Panc1 (cell line): ENCODE data around the gene SMG6. TPM values are rescaled to one million over a fixed set of nuclear protein-coding genes. Genes with fewer than 3 reads are reported as not detected.

Experiments
- ATAC-seq: fragments of 200-7000 bp; cut with Tn5 transposase; 2 replicates; pipeline ENCODE4 v1.9.1; 2020; ENCODE audit warnings: mild to moderate bottlenecking, moderate library complexity
- BruUV-seq: library from RNA; stranded (reverse); fragments of 400-500 nt; replicated peaks from 2 replicates; lab custom pipeline; 2021; lab: Mats Ljungman, UMichigan
- CTCF ChIA-PET: fragments of 300-600 bp; sonication (Branson Sonifier 250); formaldehyde crosslinking; loops from one replicate; lab custom pipeline; 2022; ENCODE audit warnings: antibody characterized with exemption; lab: Charles Lee
- POLR2A ChIA-PET: fragments of 300-600 bp; sonication (Branson Sonifier 250); formaldehyde crosslinking; loops from one replicate; lab custom pipeline; 2022; ENCODE audit warnings: antibody characterized with exemption; lab: Charles Lee
- DNase-seq: peaks from one replicate; pipeline ENCODE4 v3.0.0-alpha.2; 2010; ENCODE audit warnings: low read depth, low spot score
- H3K27ac ChIP-seq: 2 replicates; pipeline ENCODE4 v1.5.1; 2011; ENCODE audit warnings: mild to moderate bottlenecking, low read length, inconsistent platforms
- H3K27me3 ChIP-seq: fragments of 200-500 bp; sonication (Bioruptor generic); 2 replicates; pipeline ENCODE4 v1.6.0; 2014; ENCODE audit warnings: low read length, inconsistent platforms; ENCODE audit not compliant: control insufficient read depth, insufficient read depth
- H3K36me3 ChIP-seq: fragments of 200-500 bp; sonication (Bioruptor generic); 2 replicates; pipeline ENCODE4 v1.5.1; 2014; ENCODE audit warnings: inconsistent platforms, mild to moderate bottlenecking, low read length, moderate library complexity; ENCODE audit not compliant: control insufficient read depth, insufficient read depth
- H3K4me1 ChIP-seq: 2 replicates; pipeline ENCODE4 v1.5.1; 2011; ENCODE audit warnings: inconsistent platforms, mild to moderate bottlenecking, low read length, moderate library complexity; ENCODE audit not compliant: control insufficient read depth, insufficient read depth
- H3K4me3 ChIP-seq, 2 experiments: 2 replicates each; pipeline ENCODE4 v1.5.1; 2011 to 2012; ENCODE audit warnings: low read depth in 2 of 2, low read length in 2 of 2, mild to moderate bottlenecking in 2 of 2, inconsistent platforms in 1 of 2, moderate library complexity in 1 of 2
- H3K9me3 ChIP-seq: fragments of 200-500 bp; sonication (Bioruptor generic); 2 replicates; pipeline ENCODE4 v1.5.1; 2014; ENCODE audit warnings: low read depth, mild to moderate bottlenecking, inconsistent platforms, low read length, moderate library complexity; ENCODE audit not compliant: control insufficient read depth, insufficient read depth
- CTCF ChIP-seq: fragments of 450-650 bp; IDR thresholded peaks from 2 replicates; pipeline ENCODE4 v1.5.1; 2017; ENCODE audit warnings: mild to moderate bottlenecking
- POLR2AphosphoS5 ChIP-seq: IDR thresholded peaks from 2 replicates; pipeline ENCODE4 v1.6.1; 2012; ENCODE audit warnings: mild to moderate bottlenecking, low read depth, low read length, moderate library complexity
- REST ChIP-seq, 2 experiments: IDR thresholded peaks; 2 replicates each; pipeline ENCODE4 v1.6.1; 2011 to 2012; ENCODE audit warnings: low read depth in 2 of 2, control low read depth in 1 of 2, low read length in 1 of 2, mild to moderate bottlenecking in 1 of 2, moderate library complexity in 1 of 2; ENCODE audit not compliant: insufficient read depth in 1 of 2
- SIN3A ChIP-seq: IDR thresholded peaks from 2 replicates; pipeline ENCODE4 v1.6.1; 2012; ENCODE audit warnings: low read depth, mild to moderate bottlenecking, low read length, moderate library complexity, borderline replicate concordance; ENCODE audit not compliant: insufficient read depth
- TCF7L2 ChIP-seq: IDR thresholded peaks from 2 replicates; pipeline ENCODE4 v1.6.1; 2011; ENCODE audit warnings: mild to moderate bottlenecking, low read depth, low read length, inconsistent platforms
- in situ Hi-C: cut with HindIII; loops from 2 replicates; pipeline ENCODE4 v1.10.0; 2016; ENCODE audit warnings: low sequenced_read_pairs, low pct_unique_long_range_greater_than_20kb
- intact Hi-C: fragments of 100-400 bp; cut with micrococcal nuclease; formaldehyde crosslinking; loops from one replicate; pipeline ENCODE4 v1.10.0; 2022; ENCODE audit not compliant: unreplicated experiment
- total RNA-seq: library from RNA; stranded (reverse); gene quantifications from one replicate; pipeline ENCODE4 v1.2.1, GENCODE V29; 2021; ENCODE audit not compliant: unreplicated experiment

SMG6 gene
- total RNA-seq, 1 experiment from 2014 or later, result 17.8 TPM

GRCh38 chr17:2215616-2216364 lies 87.8 kb downstream of the SMG6 start:
- H3K4me3 ChIP-seq, result no peak overlapping the region
- ATAC-seq, result no peak

More at GRCh38 chr17:2215616-2216364, 87.8 kb downstream of the SMG6 start:
- intact Hi-C loops (no loop called here), in situ Hi-C loops (no loop called here)
- H3K4me1 ChIP-seq, result no peaks in the 10 kb centered on the region
- no TSS peak for BruUV-seq
- H3K27ac ChIP-seq, result no peak overlapping the region
- ChIA-PET CTCF (no interaction called here), POLR2A (no interaction called here)
- H3K9me3 ChIP-seq, result no peaks in the 10 kb centered on the region
- no peaks in the 10 kb centered on the region for H3K36me3 ChIP-seq
- no peaks in the 10 kb centered on the region for H3K27me3 ChIP-seq
- TF ChIP-seq POLR2AphosphoS5 (no peak), TCF7L2 (no peak), SIN3A (no peak), CTCF (no peak), REST (IDR thresholded peaks at IDR 0.05; ENCODE audit: insufficient read depth in 1 of 2, low read depth in 2 of 2, low read length in 1 of 2) (no peak)
- DNase-seq, result no peak
